Endodermal cell (in vitro differentiated cells): ENCODE data around the gene TAS2R16. TPM values are rescaled to one million over a fixed set of nuclear protein-coding genes. Genes with fewer than 3 reads are reported as not detected.

ENCODE experiments used
- DNase-seq: peaks from one replicate; pipeline ENCODE4 v3.0.0-alpha.2; 2017
- H3K27ac ChIP-seq: 2 replicates; pipeline ENCODE4 v1.5.1; 2013; ENCODE audit warnings: mild to moderate bottlenecking, low read depth, low read length, moderate library complexity
- H3K27me3 ChIP-seq: 2 replicates; pipeline ENCODE4 v1.6.1; 2013; ENCODE audit warnings: mild to moderate bottlenecking, low read length, moderate library complexity; ENCODE audit not compliant: insufficient read depth, control insufficient read depth, poor library complexity, severe bottlenecking
- H3K36me3 ChIP-seq: 2 replicates; pipeline ENCODE4 v1.7.0; 2013; ENCODE audit warnings: mild to moderate bottlenecking, low read length, moderate library complexity; ENCODE audit not compliant: control insufficient read depth, insufficient read depth
- H3K4me1 ChIP-seq: one replicate; pipeline ENCODE4 v1.7.0; 2013; ENCODE audit warnings: low read length; ENCODE audit not compliant: control insufficient read depth, insufficient read depth
- H3K4me3 ChIP-seq: 2 replicates; pipeline ENCODE4 v1.5.1; 2013; ENCODE audit warnings: mild to moderate bottlenecking, low read length, moderate library complexity
- H3K9ac ChIP-seq: 2 replicates; pipeline ENCODE4 v1.6.1; 2013; ENCODE audit warnings: mild to moderate bottlenecking, low read length, moderate library complexity; ENCODE audit not compliant: poor library complexity, severe bottlenecking; ENCODE audit errors: extremely low read depth
- H3K9me3 ChIP-seq: 2 replicates; pipeline ENCODE4 v1.6.1; 2013; ENCODE audit warnings: mild to moderate bottlenecking, low read length, moderate library complexity; ENCODE audit not compliant: control insufficient read depth
- H3K27ac Mint-ChIP-seq: 2 replicates; pipeline ENCODE4 v1.8.0; 2020; ENCODE audit warnings: mixed read lengths
- H3K27me3 Mint-ChIP-seq: 2 replicates; pipeline ENCODE4 v1.8.0; 2021; ENCODE audit warnings: mild to moderate bottlenecking, mixed read lengths; ENCODE audit not compliant: insufficient read depth
- H3K36me3 Mint-ChIP-seq: 2 replicates; pipeline ENCODE4 v1.8.0; 2020; ENCODE audit warnings: low read depth, mixed read lengths
- H3K4me1 Mint-ChIP-seq: 2 replicates; pipeline ENCODE4 v1.8.0; 2020; ENCODE audit warnings: mixed read lengths
- H3K4me3 Mint-ChIP-seq: 2 replicates; pipeline ENCODE4 v1.8.0; 2020; ENCODE audit warnings: mild to moderate bottlenecking, moderate library complexity, mixed read lengths
- H3K9me3 Mint-ChIP-seq: 2 replicates; pipeline ENCODE4 v1.8.0; 2020; ENCODE audit warnings: mild to moderate bottlenecking, mixed read lengths
- WGBS, 2 experiments: methylation state at CpG; one replicate each; pipeline versions ENCODE4 v1.1.5 to v1.1.7; 2013; ENCODE audit warnings: missing lambda C conversion rate in 2 of 2, mixed read lengths in 1 of 2; ENCODE audit not compliant: insufficient coverage in 1 of 2, insufficient read length in 1 of 2; 5-methylcytosine and 5-hydroxymethylcytosine counted together
- total RNA-seq, 2 donors: library from RNA; stranded (reverse); fragmentation: NEBNext Ultra II Directional in 1 of 2; extraction: Animal tissue kit (Norgen Biotek cat#: 25700) in 1 of 2; gene quantifications; 2 replicates in 1 of 2; 3 replicates in 1 of 2; pipeline ENCODE4 v1.2.1, GENCODE V29; 2021
- TF ChIP-seq, protein P1 (sequence below): fragments of 200-600 bp; sonication (generic); conservative IDR thresholded peaks from 2 replicates; pipeline ENCODE4 v1.5.0; 2021; ENCODE audit warnings: antibody characterized with exemption, mild to moderate bottlenecking

TAS2R16 gene
- total RNA-seq, 2 donors from 2014 or later, result not detected

- no peak overlapping the region for H3K27ac ChIP-seq
- Mint-ChIP-seq H3K27ac (no peak overlapping the region), H3K27me3 (no peaks in the 10 kb centered on the region), H3K9me3 (peaks cover 2% of the 10 kb centered on the region), H3K36me3 (no peaks in the 10 kb centered on the region), H3K4me1 (peaks cover 16% of the 10 kb centered on the region), H3K4me3 (no peak overlapping the region)
- H3K36me3 ChIP-seq, result no peaks in the 10 kb centered on the region
- TF ChIP-seq, protein P1, sequence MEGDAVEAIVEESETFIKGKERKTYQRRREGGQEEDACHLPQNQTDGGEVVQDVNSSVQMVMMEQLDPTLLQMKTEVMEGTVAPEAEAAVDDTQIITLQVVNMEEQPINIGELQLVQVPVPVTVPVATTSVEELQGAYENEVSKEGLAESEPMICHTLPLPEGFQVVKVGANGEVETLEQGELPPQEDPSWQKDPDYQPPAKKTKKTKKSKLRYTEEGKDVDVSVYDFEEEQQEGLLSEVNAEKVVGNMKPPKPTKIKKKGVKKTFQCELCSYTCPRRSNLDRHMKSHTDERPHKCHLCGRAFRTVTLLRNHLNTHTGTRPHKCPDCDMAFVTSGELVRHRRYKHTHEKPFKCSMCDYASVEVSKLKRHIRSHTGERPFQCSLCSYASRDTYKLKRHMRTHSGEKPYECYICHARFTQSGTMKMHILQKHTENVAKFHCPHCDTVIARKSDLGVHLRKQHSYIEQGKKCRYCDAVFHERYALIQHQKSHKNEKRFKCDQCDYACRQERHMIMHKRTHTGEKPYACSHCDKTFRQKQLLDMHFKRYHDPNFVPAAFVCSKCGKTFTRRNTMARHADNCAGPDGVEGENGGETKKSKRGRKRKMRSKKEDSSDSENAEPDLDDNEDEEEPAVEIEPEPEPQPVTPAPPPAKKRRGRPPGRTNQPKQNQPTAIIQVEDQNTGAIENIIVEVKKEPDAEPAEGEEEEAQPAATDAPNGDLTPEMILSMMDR, result no peak
- DNase-seq, result no peak
- H3K4me3 ChIP-seq, result no peak overlapping the region
- H3K4me1 ChIP-seq, result peaks cover 5% of the 10 kb centered on the region
- no peak overlapping the region for H3K9ac ChIP-seq
- WGBS, 2 experiments, result 100% methylated on average over 2 of the region's 2 CpGs; no CpG with 5 or more reads in 1 of the 2 experiments
- no peaks in the 10 kb centered on the region for H3K9me3 ChIP-seq
- H3K27me3 ChIP-seq, result no peaks in the 10 kb centered on the region
Measured at GRCh38 chr7:122989577-122989976, 5.9 kb downstream of the TAS2R16 start.

GRCh38 chr7:122989041-122989440 is 6.5 kb downstream of the TAS2R16 start:
- no peak overlapping the region for H3K27ac ChIP-seq
- H3K36me3 ChIP-seq, result no peaks in the 10 kb centered on the region
- H3K4me1 Mint-ChIP-seq, result peaks cover 16% of the 10 kb centered on the region
- peak; percentile 57 for DNase-seq
- H3K9ac ChIP-seq, result no peak overlapping the region
- H3K27ac Mint-ChIP-seq, result no peak overlapping the region
- no peak overlapping the region for H3K4me3 Mint-ChIP-seq
- H3K9me3 ChIP-seq, result no peaks in the 10 kb centered on the region
- H3K36me3 Mint-ChIP-seq, result no peaks in the 10 kb centered on the region
- no peaks in the 10 kb centered on the region for H3K27me3 Mint-ChIP-seq
- peaks cover 2% of the 10 kb centered on the region for H3K9me3 Mint-ChIP-seq
- no peaks in the 10 kb centered on the region for H3K27me3 ChIP-seq
- 82 to 100% methylated on average over 1 to 6 of the region's 6 CpGs for WGBS, 2 experiments
- H3K4me1 ChIP-seq, result peaks cover 5% of the 10 kb centered on the region
- no peak overlapping the region for H3K4me3 ChIP-seq
- TF ChIP-seq, protein P1, result no peak

DNA sequence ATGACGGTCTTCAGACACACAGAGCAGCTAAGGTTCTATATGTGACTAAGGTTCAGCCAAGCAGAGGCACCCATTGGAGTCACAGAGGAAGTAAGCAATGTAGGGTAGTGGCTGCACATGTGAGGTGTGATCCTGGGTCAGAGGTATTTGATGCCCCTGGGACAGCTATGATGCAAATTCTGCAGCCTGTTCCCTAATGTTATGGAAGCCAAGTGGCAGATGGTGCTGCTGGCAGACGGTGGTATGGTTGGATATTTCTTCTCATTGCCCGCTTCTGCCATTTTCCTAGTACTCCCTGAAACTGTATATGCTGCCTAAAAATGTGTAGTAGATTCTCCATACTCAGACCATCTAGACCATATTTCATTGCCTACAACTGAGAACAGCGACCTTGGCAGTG is 7.2 kb downstream of the TAS2R16 start:
- no peaks in the 10 kb centered on the region for H3K9me3 ChIP-seq
- H3K27me3 ChIP-seq, result no peaks in the 10 kb centered on the region
- 86 to 92% methylated on average over 2 to 4 of the region's 4 CpGs for WGBS, 2 experiments
- peaks cover 5% of the 10 kb centered on the region for H3K4me1 ChIP-seq
- Mint-ChIP-seq H3K27ac (no peak overlapping the region), H3K4me3 (no peak overlapping the region), H3K4me1 (peaks cover 16% of the 10 kb centered on the region), H3K9me3 (peaks cover 2% of the 10 kb centered on the region), H3K36me3 (no peaks in the 10 kb centered on the region), H3K27me3 (no peaks in the 10 kb centered on the region)
- no peak for DNase-seq
- TF ChIP-seq, protein P1, result no peak
- no peak overlapping the region for H3K4me3 ChIP-seq
- H3K36me3 ChIP-seq, result no peaks in the 10 kb centered on the region
- H3K27ac ChIP-seq, result no peak overlapping the region
- no peak overlapping the region for H3K9ac ChIP-seq
